ENCODE data around the gene CUEDC1.
A peak's percentile ranks its signal among the peaks of the same experiment; 100 is the strongest.

Gene CUEDC1

GRCh38 chr17:57955183-57955931 lies at the start of gene CUEDC1:
Gene CUEDC1, minus strand, starts transcription at chr17:57955412. Its CDS starts 69,848 bp downstream, at chr17:57885564.
- DNase-seq (ENCODE audit: low spot score) = peak; percentile 76

GRCh38 chr17:58004060-58004459 lies 48.8 kb upstream of the CUEDC1 start:
- no peak for DNase-seq (ENCODE audit: low spot score)

DNA sequence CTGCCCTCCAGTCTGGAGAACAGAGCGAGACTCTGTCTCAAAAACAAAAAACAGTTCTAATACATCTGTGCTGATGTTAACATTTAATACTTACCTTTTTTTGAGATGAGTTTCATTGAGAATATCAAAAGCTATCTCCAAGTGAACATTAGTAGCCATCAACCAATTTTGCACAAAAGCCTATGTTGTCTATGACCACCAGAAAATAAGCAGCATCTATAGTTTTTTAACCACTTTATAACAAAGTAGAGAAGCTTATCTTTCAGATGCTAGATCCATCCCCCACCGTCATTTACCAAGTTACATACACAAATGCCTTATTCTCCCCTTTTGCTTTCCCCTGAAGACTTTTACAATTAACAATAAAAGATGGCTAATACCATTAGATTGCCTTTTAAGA lies 47.8 kb upstream of the CUEDC1 start:
- no peak for DNase-seq (ENCODE audit: low spot score)

GRCh38 chr17:58002154-58002948 lies 47.1 kb upstream of the CUEDC1 start:
- DNase-seq (ENCODE audit: low spot score) = no peak

DNA sequence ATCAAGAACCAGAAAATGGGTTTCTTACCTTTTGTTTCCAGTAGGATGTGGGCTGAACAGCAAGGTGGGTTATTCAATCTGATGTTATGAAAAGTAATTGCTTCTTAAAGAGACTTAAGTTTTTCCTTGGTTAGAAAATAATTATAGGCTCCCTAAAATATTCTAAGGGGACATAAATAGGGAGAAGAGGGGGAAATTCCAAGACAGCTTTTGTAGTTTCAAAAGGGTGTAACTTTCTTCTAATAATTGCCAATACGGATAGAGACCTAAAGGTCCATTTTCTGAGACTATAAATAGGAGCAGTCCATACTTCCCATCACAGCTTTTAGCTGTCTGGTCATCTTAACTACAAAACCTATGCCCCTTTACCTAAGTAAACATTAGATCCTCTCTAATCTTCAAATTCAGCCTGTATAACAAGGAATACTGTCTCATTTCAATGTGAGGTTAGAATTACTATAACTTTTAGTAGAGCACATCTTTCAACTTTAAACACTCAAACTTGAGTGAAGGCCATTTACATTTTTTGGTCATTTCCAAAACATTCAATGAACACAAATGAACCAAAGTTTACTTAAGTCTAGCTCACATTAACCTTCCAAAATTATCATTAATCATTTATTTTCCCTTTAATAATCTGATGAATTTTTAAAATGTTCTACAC lies 46.4 kb upstream of the CUEDC1 start:
- DNase-seq (ENCODE audit: low spot score) = no peak

GRCh38 chr17:57999496-58000017 lies 44.3 kb upstream of the CUEDC1 start:
- DNase-seq (ENCODE audit: low spot score) = peak; percentile 72

DNA sequence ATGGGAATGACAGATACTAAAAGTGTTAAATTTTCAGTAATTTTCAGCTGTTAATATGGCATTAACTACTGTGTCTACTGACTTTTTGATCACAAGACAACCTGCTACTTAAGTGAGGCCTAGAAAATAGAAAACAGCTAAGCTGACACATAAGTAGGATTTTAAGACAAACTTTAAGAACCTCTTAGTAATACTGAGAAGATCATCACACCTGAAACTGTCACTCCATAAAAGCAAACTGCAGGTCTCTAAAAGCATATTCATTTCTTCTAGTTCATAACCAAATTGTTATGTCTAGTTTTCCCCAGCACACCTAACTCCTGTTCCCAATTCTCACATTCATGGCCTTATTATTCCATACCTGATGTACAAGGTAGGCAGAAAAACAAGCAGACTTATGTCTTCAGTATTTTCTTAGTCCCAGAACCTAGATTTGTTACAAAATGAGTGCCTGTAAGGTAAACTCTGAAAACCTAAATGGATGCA lies 43.8 kb upstream of the CUEDC1 start:
- DNase-seq (ENCODE audit: low spot score) = no peak

DNA sequence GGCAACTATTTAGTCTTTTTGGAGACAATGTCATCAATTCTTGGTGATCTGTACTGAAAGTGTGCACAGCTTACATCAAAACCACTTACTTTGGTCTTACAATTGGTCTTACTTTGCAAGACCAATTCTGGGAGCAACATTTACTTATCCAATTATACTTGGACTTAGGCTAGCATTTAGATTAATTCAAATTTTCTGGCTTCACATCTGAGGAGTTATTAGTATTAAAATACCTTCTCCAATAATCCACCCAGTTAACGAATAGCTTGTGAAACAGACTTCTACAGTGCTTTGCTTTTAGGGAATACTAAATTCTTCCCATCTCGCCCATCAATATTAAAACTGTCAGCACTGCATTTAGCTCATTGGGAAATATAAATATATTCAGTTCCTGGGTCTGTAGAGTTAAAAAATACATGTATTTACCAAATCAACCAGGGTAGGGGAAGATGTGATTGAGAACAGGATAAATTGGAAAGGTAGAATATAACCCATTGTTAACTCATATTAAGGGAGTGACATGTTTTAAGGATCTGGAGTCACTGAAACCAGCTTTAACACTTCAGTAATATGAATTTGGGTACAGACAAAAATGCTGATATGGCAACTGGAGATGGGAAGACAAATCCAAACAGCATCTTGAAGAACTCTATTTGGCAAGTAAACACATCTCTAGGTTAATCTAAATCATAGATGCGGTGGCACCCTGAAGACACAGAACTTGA lies 42.0 kb upstream of the CUEDC1 start:
- no peak for DNase-seq (ENCODE audit: low spot score)

GRCh38 chr17:57995076-57995956 lies 40.1 kb upstream of the CUEDC1 start:
- DNase-seq (ENCODE audit: low spot score) = peak; percentile 80

DNA sequence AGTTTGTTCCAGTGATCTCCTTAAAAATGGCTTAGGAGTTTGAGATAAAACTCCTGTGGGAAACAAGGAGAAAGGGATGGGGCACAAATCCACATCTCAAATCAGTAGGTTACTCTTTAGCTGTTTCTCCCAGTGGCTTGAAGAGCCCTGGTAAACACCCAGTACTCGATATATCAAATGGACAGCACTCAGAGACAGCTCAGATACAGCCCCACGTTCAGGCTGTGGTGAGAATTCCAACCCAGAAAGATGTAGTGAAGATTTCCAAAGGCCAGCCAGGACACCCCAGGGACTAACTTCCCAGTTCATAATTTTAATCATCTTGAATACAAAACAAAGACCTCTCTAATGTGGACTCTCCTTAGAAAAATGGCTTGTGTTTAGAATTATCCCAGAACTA lies 39.2 kb upstream of the CUEDC1 start:
- no peak for DNase-seq (ENCODE audit: low spot score)

GRCh38 chr17:57993471-57994365 lies 38.5 kb upstream of the CUEDC1 start:
- DNase-seq (ENCODE audit: low spot score) = no peak

DNA sequence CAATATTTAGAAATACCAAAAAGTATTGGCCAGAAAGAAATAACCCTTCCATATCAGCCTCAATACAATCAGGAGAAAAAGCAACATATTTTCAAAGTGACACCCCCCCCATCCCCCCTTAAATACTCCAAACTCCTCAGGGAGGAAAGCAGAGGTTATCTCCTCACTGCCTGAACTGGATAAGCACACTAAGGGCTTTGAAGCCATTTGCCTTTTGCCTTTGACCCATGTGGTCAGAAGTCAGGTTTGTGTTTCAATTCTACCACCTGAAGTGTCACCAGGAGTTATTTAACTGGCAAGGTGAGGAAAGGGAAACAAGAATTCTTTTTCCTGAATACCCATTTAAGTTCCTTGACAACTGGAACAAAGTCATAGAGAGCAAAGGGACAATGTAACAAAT lies 36.3 kb upstream of the CUEDC1 start:
- no peak for DNase-seq (ENCODE audit: low spot score)

DNA sequence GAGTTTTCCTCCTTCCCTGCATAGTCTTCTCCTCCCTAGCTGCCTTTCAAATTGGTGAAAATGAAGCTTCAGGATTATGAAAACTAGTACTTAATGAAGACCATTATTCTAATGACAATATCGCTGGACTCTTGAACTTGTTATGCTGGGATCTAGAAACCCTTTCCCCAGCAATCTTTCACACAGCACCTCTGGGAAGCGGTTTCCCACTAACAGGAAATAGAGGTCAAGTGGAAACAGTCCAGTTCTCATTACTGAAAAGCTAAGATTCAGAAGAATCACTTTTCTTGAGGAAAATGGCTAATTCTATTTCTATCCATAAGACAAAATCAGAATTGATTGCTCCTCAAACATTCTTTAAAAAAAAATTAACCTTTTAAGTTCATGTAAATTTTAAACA lies 34.8 kb upstream of the CUEDC1 start:
- DNase-seq (ENCODE audit: low spot score) = no peak

GRCh38 chr17:57988301-57989250 lies 33.4 kb upstream of the CUEDC1 start:
- peak; percentile 75 for DNase-seq (ENCODE audit: low spot score)

GRCh38 chr17:57987581-57988300 lies 32.5 kb upstream of the CUEDC1 start, which contains the start of gene VEZF1:
Gene VEZF1, minus strand, starts transcription at chr17:57988254. Its CDS starts 143 bp downstream, at chr17:57988111.
- peak; percentile 84 for DNase-seq (ENCODE audit: low spot score)

DNA sequence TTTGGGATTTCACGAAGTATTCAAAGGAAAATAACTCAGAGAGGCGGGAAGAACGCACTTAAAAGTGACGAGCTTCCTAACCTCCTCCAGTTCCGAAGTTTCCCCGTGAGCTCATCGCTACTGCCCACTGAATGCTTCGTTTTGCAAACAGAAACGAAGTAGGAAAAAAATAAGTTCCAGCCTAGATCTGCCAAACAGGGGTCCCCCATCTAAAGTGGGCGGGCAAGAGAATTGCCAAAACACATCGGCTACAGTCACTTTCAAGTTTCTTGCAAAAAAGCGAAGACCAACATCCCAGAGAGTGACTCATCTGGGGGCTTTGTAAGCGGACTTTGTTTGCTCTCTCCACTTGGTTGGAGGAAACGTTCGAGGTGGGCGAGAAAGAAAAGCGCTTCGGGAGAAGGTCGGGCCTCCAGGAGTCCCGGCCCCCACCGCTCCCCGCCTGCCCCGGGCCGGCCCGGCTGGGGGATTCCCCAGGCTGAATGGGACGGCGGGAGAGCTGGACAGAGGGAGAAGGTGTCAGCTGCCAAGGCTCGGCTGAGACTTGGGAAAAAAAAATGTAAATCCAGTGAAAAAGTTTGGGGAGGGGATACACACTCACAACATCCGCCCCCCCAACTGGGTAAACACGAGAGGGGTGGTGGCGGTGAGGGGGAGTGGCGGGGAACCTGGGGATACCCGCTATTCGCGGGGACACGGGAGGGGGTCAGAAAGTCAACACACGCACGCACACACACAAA lies 31.8 kb upstream of the CUEDC1 start:
- peak; percentile 58 for DNase-seq (ENCODE audit: low spot score)

- DNase-seq (ENCODE audit: low spot score) = no peak
These were observed 30.4 kb upstream of the CUEDC1 start for GRCh38 chr17:57985675-57985974.

All from putamen (tissue), 1 donor.